Measurements from ENCODE around the gene TACC2.

Gene TACC2

DNA sequence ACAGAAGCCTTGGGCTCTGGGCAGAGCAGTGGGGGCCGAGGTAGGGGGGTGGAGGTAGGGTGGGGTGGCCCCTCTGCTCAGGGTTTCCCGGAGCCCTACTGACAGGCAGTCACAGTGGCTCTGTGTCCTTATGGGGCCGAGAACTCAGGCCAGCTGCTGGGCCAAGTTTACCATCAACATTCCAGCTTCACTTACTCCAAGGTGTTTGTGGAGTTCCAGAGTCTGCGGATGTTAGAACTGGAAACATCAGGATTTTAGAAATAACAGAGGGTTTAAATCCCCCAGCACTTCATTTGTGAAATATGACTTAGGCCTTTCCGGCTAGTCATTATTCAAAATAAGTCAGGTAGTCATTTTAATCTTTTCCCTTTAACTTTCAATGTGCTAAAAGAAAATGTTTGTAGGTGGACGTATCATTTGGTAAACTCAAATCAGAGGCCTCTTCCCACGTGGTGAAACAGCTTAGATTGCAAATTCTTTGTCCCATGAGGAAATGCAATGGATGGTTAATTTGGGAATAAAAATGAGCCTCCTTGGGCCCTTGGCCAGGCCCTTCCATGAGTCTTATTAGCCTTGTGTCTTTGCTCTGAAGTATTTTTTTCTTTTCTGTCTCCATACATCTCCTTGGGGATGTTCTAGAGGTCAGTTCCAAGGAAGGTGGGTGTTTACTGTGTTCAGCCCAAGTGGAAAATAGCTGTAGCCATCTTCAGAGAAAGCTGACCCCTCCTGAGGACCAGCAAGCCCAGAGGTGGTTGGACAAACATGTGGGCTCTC is 182.5 kb downstream of the TACC2 start:
- no peak for DNase-seq

DNA sequence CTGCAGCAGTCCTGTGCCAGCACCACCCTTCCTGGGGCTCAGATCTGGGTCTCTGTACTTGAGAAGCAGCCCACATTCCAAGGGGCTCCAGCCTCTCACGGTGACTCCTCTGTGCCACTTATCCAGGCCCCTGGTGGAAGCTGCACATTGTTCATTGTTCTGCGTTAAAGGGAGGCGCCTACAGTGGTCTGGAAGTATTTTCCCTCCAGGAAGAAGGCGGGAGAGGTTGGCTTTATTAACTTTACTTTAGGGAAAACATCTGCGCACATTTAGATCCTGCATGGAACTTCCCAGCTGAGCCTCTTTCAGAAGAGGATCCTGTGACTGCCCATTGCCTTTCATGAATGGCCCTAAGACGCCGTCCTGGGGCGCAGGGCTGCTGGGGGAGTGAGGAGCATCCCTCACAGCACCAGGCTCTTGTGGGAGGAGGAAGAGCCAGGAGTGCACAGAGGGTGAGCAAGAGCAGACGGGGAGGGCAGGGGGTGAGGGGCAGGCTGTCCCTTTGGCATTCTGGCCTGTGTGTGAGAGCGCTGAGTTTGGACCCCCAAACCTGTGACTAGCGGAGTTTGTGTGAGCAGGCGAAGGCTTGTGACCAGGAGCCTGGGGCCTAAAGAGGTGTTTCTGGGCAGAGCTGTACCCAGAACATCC is 183.5 kb downstream of the TACC2 start:
- no peak for DNase-seq

GRCh38 chr10:122173337-122173736 is 184.4 kb downstream of the TACC2 start:
- no peak for DNase-seq

GRCh38 chr10:122173766-122174435 is 184.9 kb downstream of the TACC2 start:
- no peak for DNase-seq

- DNase-seq, result no peak
Observed at GRCh38 chr10:122176232-122177213, 187.6 kb downstream of the TACC2 start.

DNA sequence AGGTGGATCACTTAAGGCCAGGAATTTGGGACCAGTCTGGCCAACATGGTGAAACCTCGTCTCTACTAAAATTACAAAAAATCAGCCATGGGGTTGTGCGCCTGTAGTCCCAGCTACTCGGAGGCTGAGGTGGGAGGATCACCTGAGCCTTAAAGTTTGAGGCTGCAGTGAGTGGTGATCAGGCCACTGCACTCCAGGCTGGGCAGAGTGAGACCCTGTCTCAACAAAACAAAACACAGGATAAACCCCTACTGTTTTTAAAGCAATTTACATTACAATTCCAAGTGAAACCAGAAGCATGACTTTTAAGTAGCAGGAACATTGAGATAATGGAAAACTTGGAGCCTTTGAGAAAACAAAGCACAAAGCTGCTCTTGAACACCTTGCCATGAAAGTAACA is 189.7 kb downstream of the TACC2 start:
- no peak for DNase-seq

GRCh38 chr10:122181041-122181732 is 192.2 kb downstream of the TACC2 start:
- DNase-seq, result no peak

- DNase-seq, result no peak
Observed at GRCh38 chr10:122181876-122182275, 192.9 kb downstream of the TACC2 start.

DNA sequence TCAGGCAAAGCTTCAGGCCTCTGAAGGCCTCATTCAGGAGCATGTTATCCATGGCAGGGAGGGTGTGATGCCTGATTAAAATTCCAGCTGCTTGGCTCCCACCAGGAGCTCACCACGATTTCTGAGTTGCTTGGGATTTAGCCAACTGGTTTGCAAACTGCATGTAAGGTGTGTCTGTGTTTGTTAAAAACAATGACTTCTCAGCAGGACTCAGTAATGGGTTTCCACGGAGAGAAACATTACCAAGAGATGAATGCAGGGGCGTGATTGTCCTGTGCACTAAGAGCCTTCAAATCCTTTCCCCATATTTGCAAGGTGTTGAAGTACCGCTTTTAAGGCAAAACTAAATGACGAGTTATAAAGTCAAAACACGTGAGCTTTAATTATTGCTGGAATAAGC is 193.3 kb downstream of the TACC2 start:
- DNase-seq, result no peak

- DNase-seq, result no peak
Observed at GRCh38 chr10:122184254-122184653, 195.3 kb downstream of the TACC2 start.

DNA sequence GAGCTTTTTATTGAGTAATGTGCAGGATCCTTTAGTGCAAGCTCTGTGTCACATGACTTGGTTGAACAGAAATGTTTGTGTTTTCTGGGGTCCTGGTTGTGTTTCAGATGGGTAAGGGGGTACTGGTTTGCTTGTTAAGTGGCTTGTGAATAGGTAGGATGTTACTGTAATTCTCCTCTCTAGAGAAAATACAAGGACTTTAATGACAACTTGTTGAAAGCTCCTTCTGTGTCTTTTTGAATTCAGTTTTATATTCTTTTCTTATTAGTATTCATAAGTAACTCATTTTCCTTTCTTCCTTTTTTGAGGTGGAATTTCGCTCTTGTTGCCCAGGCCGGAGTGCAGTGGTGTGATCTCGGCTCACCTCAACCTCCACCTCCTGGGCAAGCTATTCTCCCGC is 196.7 kb downstream of the TACC2 start:
- no peak for DNase-seq

DNA sequence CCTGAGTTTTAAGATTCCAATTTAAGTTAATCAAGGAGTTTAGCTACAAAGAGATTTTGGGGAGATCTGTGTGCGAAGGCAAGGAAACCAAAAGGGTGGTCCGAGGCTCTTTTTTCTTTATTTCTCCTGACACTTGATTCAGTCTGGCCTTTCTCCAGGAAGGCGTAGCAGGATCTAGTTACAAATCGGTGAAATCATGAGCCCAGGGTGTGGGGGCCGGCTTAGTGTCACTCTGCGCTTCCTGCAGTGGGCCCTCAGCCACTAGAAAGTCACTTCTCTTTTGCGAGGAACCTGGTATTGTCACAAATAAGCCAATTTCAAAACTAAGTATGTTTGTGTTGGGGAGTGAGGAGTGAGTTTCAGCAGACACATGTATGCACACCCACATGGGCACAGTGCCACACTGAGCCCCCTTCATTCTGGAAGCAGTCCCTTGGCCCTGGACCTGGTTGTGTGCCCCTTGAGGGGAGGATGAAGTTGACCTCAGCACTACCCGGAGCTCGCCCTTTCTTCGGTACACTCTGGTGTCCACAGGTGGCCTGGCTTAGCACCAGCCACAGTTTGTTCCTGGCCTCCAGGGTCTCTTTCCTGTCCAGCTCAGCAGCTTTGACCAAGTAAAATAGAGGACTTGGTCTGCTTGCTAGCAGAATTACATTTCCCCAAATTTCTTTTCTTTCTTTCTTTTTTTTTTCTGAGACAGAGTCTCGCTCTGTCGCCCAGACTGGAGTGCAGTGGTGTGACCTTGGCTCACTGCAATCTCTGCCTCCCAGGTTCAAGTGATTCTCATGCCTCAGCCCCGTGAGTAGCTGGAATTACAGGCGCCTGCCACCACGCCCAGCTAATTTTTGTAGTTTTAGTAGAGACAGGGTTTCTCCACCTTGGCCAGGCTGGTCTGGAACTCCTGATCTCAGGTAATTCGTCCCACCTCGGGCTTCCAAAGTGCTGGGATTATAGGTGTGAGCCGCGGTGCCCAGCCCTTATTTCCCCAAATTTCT is 198.2 kb downstream of the TACC2 start:
- no peak for DNase-seq

DNA sequence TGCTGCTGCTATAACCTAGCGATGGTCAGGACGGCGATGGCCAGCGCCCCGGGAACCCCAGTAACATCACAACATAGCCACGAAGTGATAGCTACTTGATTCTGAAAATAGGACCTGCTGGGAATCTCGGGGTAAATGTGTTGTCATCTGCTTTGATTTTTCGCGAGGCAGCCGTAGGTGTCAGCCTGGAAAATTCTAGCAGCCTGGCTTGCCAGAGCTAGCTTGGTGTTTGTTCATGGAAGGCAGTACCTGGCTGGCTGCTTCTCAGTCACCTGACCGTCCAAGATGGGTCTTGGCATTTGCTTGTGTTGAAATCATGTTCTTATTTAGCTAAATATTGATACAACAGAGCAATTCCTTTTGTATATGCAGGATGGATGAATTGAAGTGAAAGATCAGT is 199.7 kb downstream of the TACC2 start:
- no peak for DNase-seq

DNA sequence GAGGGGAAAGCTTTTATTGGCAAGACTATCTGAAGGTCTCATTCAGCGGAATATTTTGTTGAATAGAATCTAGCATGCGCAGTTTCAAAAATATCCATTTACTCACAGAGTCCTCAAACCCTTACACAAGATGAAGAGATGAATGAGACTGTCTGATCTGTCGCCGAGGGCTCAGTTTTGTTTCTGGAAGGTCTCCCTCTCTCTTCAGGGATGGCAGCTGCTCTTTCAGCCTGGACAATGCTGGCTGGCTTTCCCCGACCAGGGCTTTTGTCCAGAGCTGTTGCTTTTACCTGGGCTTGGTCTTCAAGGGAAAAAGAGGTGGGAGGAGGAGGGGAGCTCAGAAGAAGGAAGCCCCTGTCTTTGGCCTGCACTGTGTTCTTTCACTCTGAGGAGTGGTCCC is 200.2 kb downstream of the TACC2 start:
- no peak for DNase-seq

- no peak for DNase-seq
Observed at GRCh38 chr10:122190176-122190943, 201.4 kb downstream of the TACC2 start.

- no peak for DNase-seq
Observed at GRCh38 chr10:122191936-122192541, 203.1 kb downstream of the TACC2 start.

- DNase-seq, result no peak
Observed at GRCh38 chr10:122194251-122194650, 205.3 kb downstream of the TACC2 start.

DNA sequence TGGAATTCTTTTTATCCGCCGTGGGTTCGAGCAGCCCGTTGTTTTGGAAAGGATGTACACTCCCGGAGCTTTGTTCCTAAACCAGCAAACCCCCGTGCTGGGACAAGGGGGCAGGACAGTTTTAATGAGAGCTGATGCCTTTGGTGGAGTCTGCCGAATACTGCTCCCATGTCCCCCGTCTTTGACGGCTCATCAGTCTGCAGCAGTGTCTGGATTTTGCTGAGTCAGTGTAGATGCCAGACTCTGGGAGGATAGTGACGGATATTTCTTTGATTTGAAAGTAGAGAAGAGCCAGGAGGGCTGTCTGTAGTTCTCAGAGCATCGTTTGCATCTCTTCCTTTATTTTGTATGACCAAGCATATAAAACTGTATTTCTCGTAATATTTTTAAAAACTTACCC is 207.3 kb downstream of the TACC2 start:
- no peak for DNase-seq

DNA sequence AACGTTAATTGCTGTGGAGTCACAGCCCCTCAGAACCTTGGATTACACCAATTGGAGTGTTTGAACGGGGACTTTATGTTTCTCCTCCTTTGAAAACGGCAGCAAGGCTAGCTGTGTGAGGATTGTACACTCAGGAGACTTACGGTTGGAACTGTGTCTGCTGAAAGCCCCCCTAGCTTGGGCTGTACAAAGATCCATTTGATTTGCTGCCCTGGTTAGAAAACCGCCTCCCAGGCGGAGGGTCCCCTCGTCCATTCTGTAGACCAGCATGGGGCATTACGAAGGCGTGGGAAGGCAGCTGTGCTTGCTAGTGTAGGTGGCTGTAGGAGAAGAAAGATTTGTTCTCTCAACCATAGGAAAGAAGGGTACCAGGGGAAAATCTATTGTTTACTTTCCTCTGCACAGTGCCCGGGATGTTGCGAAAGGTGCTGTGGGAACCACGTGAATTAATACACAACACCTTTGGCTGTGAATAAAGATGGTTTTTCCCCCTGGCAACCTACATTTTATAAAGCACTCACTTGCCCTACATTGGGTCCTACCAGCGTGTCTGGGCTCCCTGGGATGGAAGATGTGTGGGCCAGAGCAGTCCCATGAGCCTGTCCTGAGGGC is 208.8 kb downstream of the TACC2 start:
- no peak for DNase-seq

Data from activated CD4-positive, alpha-beta T cell treated with anti-CD3 and anti-CD28 coated beads for 1 hour (primary cell).